Endothelial cell of umbilical vein (primary cell): ENCODE results near the gene ITPKB. TPM values are rescaled to one million over a fixed set of nuclear protein-coding genes. Genes with fewer than 3 reads are reported as not detected.

Experiments
- BruUV-seq: library from RNA; stranded (reverse); fragments of 400-500 nt; replicated peaks from 2 replicates; lab custom pipeline; 2021; lab: Mats Ljungman, UMichigan
- CTCF ChIA-PET: fragments of 300-600, 350-600 bp; sonication (Branson Sonifier 250); formaldehyde crosslinking; loops from one replicate; lab custom pipeline; 2021; ENCODE audit warnings: antibody characterized with exemption, inconsistent platforms; lab: Charles Lee
- POLR2A ChIA-PET: fragments of 300-600, 350-600 bp; sonication (Branson Sonifier 250); formaldehyde crosslinking; loops from one replicate; lab custom pipeline; 2021; ENCODE audit warnings: antibody characterized with exemption, inconsistent platforms; lab: Charles Lee
- DNase-seq: peaks from one replicate; pipeline ENCODE4 v3.0.0-alpha.2; 2011; ENCODE audit warnings: low read depth, low spot score
- FAIRE-seq: peaks from 2 replicates; lab custom pipeline; 2011; peaks lifted over from hg19 to GRCh38; lab: Jason Lieb, UNC
- H2AFZ ChIP-seq: 2 replicates; pipeline ENCODE4 v1.6.0; 2012; ENCODE audit warnings: low read depth, low read length, control low read depth, inconsistent platforms
- H3K27ac ChIP-seq: 2 replicates; pipeline ENCODE4 v1.5.1; 2011; ENCODE audit warnings: low read depth, mild to moderate bottlenecking, control low read depth, low read length, moderate library complexity; ENCODE audit not compliant: insufficient read depth
- H3K27me3 ChIP-seq, 2 experiments: 2 replicates each; pipeline versions ENCODE4 v1.6.0 to v1.6.1; 2011; ENCODE audit warnings: low read length in 2 of 2, mixed read lengths in 1 of 2; ENCODE audit not compliant: control insufficient read depth in 2 of 2, insufficient read depth in 2 of 2
- H3K36me3 ChIP-seq, 2 experiments: 2 replicates in 1 of 2; 3 replicates in 1 of 2; pipeline ENCODE4 v1.5.1; 2011; ENCODE audit warnings: low read length in 2 of 2, mild to moderate bottlenecking in 1 of 2, moderate library complexity in 1 of 2; ENCODE audit not compliant: control insufficient read depth in 2 of 2, insufficient read depth in 2 of 2; ENCODE audit errors: extremely low read depth in 1 of 2
- H3K4me1 ChIP-seq: 3 replicates; pipeline ENCODE4 v1.5.1; 2011; ENCODE audit warnings: mild to moderate bottlenecking, low read length; ENCODE audit not compliant: control insufficient read depth, insufficient read depth; ENCODE audit errors: extremely low read depth
- H3K4me2 ChIP-seq: 2 replicates; pipeline ENCODE4 v1.6.1; 2011; ENCODE audit warnings: low read length, control low read depth, mixed read lengths; ENCODE audit not compliant: insufficient read depth
- H3K4me3 ChIP-seq, 3 experiments: fragments of 200-600 bp in 1 of 3; sonication (generic), shearing (Covaris generic) in 1 of 3; replicated peaks in 1 of 3; 2 replicates each; pipeline ENCODE4 v1.5.1; 2011 to 2016; ENCODE audit warnings: control low read depth in 3 of 3, low read length in 3 of 3, mild to moderate bottlenecking in 2 of 3, inconsistent platforms in 1 of 3, low read depth in 1 of 3, moderate library complexity in 1 of 3; ENCODE audit not compliant: insufficient read depth in 1 of 3
- H3K79me2 ChIP-seq: 2 replicates; pipeline ENCODE4 v1.6.0; 2012; ENCODE audit warnings: low read length, inconsistent platforms; ENCODE audit not compliant: control insufficient read depth, insufficient read depth
- H3K9ac ChIP-seq: replicated peaks from 2 replicates; pipeline ENCODE3; 2011; ENCODE audit warnings: low read length, control low read depth; ENCODE audit not compliant: insufficient read depth; ENCODE audit errors: extremely low read depth
- H3K9me1 ChIP-seq: replicated peaks from 3 replicates; pipeline ENCODE4 v1.6.0; 2011; ENCODE audit warnings: mild to moderate bottlenecking, low read length; ENCODE audit not compliant: control insufficient read depth, insufficient read depth; ENCODE audit errors: extremely low read depth
- H3K9me3 ChIP-seq: replicated peaks from 2 replicates; pipeline ENCODE4 v1.5.1; 2012; ENCODE audit warnings: low read length, inconsistent platforms; ENCODE audit not compliant: control insufficient read depth, insufficient read depth
- H4K20me1 ChIP-seq: replicated peaks from 2 replicates; pipeline ENCODE3; 2011; ENCODE audit warnings: mild to moderate bottlenecking, low read length; ENCODE audit not compliant: control insufficient read depth, insufficient read depth; ENCODE audit errors: extremely low read depth
- CTCF ChIP-seq, 2 donors: IDR thresholded peaks; 1 replicate in 1 of 2; 2 replicates in 1 of 2; pipeline ENCODE4 v1.5.1; 2011; ENCODE audit warnings: low read length in 2 of 2, mild to moderate bottlenecking in 2 of 2, moderate library complexity in 2 of 2, control low read depth in 1 of 2, inconsistent platforms in 1 of 2, low read depth in 1 of 2; ENCODE audit not compliant: insufficient read depth in 1 of 2; ENCODE audit errors: extremely low read depth in 1 of 2
- EZH2 ChIP-seq: IDR thresholded peaks from 2 replicates; pipeline ENCODE4 v1.6.1; 2012; ENCODE audit warnings: borderline replicate concordance, low read depth, mild to moderate bottlenecking, moderate library complexity, low read length, inconsistent platforms; ENCODE audit not compliant: severe bottlenecking
- FOS ChIP-seq: IDR thresholded peaks from 2 replicates; pipeline ENCODE4 v1.6.1; 2011; ENCODE audit warnings: mild to moderate bottlenecking, low read length, moderate library complexity, borderline replicate concordance; ENCODE audit not compliant: insufficient read depth
- GATA2 ChIP-seq: IDR thresholded peaks from 2 replicates; pipeline ENCODE4 v1.7.0; 2011; ENCODE audit warnings: low read depth, mild to moderate bottlenecking, moderate library complexity, mixed read lengths, low read length; ENCODE audit not compliant: insufficient read length, insufficient read depth
- JUN ChIP-seq: IDR thresholded peaks from 2 replicates; pipeline ENCODE4 v1.6.1; 2011; ENCODE audit warnings: borderline replicate concordance, low read depth; ENCODE audit not compliant: insufficient read length, insufficient read depth
- MAX ChIP-seq: IDR thresholded peaks from 2 replicates; pipeline ENCODE4 v1.6.1; 2011; ENCODE audit not compliant: insufficient read depth, insufficient read length
- MYC ChIP-seq: IDR thresholded peaks from one replicate; pipeline ENCODE4 v1.6.1; 2011; ENCODE audit warnings: mild to moderate bottlenecking, low read depth, low read length
- POLR2A ChIP-seq: IDR thresholded peaks from 2 replicates; pipeline ENCODE4 v1.6.1; 2012; ENCODE audit warnings: low read depth, mild to moderate bottlenecking, control low read depth, low read length
- POLR2AphosphoS5 ChIP-seq: IDR thresholded peaks from 2 replicates; pipeline ENCODE4 v1.6.1; 2012; ENCODE audit warnings: low read depth, mild to moderate bottlenecking, control low read depth, low read length, moderate library complexity; ENCODE audit not compliant: insufficient read depth
- dilution Hi-C: fragments of 300-500 bp; cut with MboI; formaldehyde crosslinking; loops from one replicate; pipeline ENCODE4 v1.15.0; 2019; ENCODE audit warnings: low sequenced_read_pairs; ENCODE audit not compliant: extremely low pct_ligation_motif_present
- intact Hi-C: fragments of 100-400 bp; cut with micrococcal nuclease; formaldehyde crosslinking; loops from one replicate; pipeline ENCODE4 v1.10.0; 2022
- polyA plus RNA-seq, 4 experiments: library from polyadenylated mRNA; depleted of rRNA in 3 of 4; stranded (reverse) in 3 of 4; unstranded in 1 of 4; fragments of >200 nt; gene quantifications; 2 replicates each; pipeline versions ENCODE4 v1.2.1 to v1.2.3, GENCODE V29; 2011 to 2012; ENCODE audit warnings: missing spikeins in 1 of 4
- total RNA-seq: library from RNA; stranded (reverse); gene quantifications from 2 replicates; pipeline ENCODE4 v1.2.3, GENCODE V29; 2021

Gene ITPKB
- total and polyA plus RNA-seq, 2 donors (not counting 3 experiments of a cell fraction or from before 2014, with no cell fraction given) = 7.7 to 34.8 TPM

- Histone ChIP-seq H4K20me1 (no peaks in the 10 kb centered on the region), H3K4me3 (no peak overlapping the region), H3K27ac (no peak overlapping the region), H3K4me1 (peaks cover 9% of the 10 kb centered on the region), H2AFZ (no peak overlapping the region), H3K27me3 (peaks cover 0 to 1% of the 10 kb centered on the region in 2 experiments), H3K36me3 (no peaks in the 10 kb centered on the region), H3K4me2 (no peak overlapping the region), H3K9me1 (no peaks in the 10 kb centered on the region), H3K9ac (no peak overlapping the region), H3K9me3 (no peaks in the 10 kb centered on the region), H3K79me2 (peaks cover 3% of the 10 kb centered on the region)
- TF ChIP-seq CTCF (IDR thresholded peaks at IDR 0.05; ENCODE audit: extremely low read depth in 1 of 2, insufficient read depth in 1 of 2, low read depth in 1 of 2, low read length in 2 of 2) (no peak), FOS (no peak), GATA2 (no peak), MAX (no peak), POLR2A (no peak), MYC (no peak), POLR2AphosphoS5 (no peak), JUN (no peak), EZH2 (no peak)
- ChIA-PET CTCF (interaction anchor here (0.6 kb wide), 1 partner anchor 782 kb away, joined by 3 read pairs; no protein-coding TSS in a partner anchor), POLR2A (interaction anchor here (0.6 kb wide), 1 partner anchor 203 kb away, joined by 3 read pairs; no protein-coding TSS in a partner anchor)
- DNase-seq = no peak
- intact Hi-C loops (no loop called here), dilution Hi-C loops (no loop called here)
- FAIRE-seq = no peak
- BruUV-seq = no TSS peak
Measured at GRCh38 chr1:226743259-226743658, 4.2 kb upstream of the ITPKB start.
